IMR-90 (cell line): ENCODE data around the gene HRH2. TPM values are rescaled to one million over a fixed set of nuclear protein-coding genes. Genes with fewer than 3 reads are reported as not detected.

Source experiments
- ATAC-seq: fragments of 200-7000 bp; cut with Tn5 transposase; 2 replicates; pipeline ENCODE4 v1.9.1; 2020; ENCODE audit warnings: low read depth, mild to moderate bottlenecking, moderate library complexity
- BruUV-seq: library from RNA; stranded (reverse); fragments of 400-500 nt; replicated peaks from 2 replicates; lab custom pipeline; 2021; lab: Mats Ljungman, UMichigan
- CTCF ChIA-PET: fragments of 300-600 bp; formaldehyde crosslinking; extraction: SDS; loops from one replicate; lab custom pipeline; 2021; ENCODE audit warnings: antibody characterized with exemption; lab: Yijun Ruan, JAX
- POLR2A ChIA-PET: fragments of 300-600 bp; sonication (Branson Sonifier 250); formaldehyde crosslinking; loops from one replicate; lab custom pipeline; 2022; ENCODE audit warnings: antibody characterized with exemption; ENCODE audit not compliant: unreplicated experiment; lab: Charles Lee
- DNase-seq: peaks from one replicate; pipeline ENCODE4 v3.0.0; 2013
- H2AFZ ChIP-seq: replicated peaks from 2 replicates; pipeline ENCODE3; 2013; ENCODE audit warnings: low read length, mild to moderate bottlenecking; ENCODE audit not compliant: poor library complexity
- H2AK5ac ChIP-seq: 2 replicates; pipeline ENCODE4 v1.6.1; 2013; ENCODE audit warnings: low read depth, low read length, inconsistent platforms
- H2AK9ac ChIP-seq: replicated peaks from 2 replicates; pipeline ENCODE3; 2013; ENCODE audit warnings: mild to moderate bottlenecking, low read depth, low read length, moderate library complexity; ENCODE audit not compliant: poor library complexity
- H2BK120ac ChIP-seq: 2 replicates; pipeline ENCODE4 v1.6.1; 2013; ENCODE audit warnings: low read depth, low read length, inconsistent platforms
- H2BK15ac ChIP-seq: 3 replicates; pipeline ENCODE4 v1.6.1; 2013; ENCODE audit warnings: low read depth, low read length, inconsistent platforms
- H2BK20ac ChIP-seq: 2 replicates; pipeline ENCODE4 v1.6.1; 2013; ENCODE audit warnings: low read depth, mild to moderate bottlenecking, inconsistent platforms, low read length, moderate library complexity
- H2BK5ac ChIP-seq: 2 replicates; pipeline ENCODE4 v1.6.1; 2013; ENCODE audit warnings: mild to moderate bottlenecking, low read depth, low read length, inconsistent platforms; ENCODE audit not compliant: poor library complexity, severe bottlenecking
- H3K14ac ChIP-seq: replicated peaks from 2 replicates; pipeline ENCODE4 v1.6.1; 2013; ENCODE audit warnings: low read depth, low read length, inconsistent platforms
- H3K18ac ChIP-seq: 2 replicates; pipeline ENCODE4 v1.6.1; 2013; ENCODE audit warnings: low read depth, low read length, control low read depth
- H3K23ac ChIP-seq: 2 replicates; pipeline ENCODE4 v1.6.1; 2013; ENCODE audit warnings: low read depth, low read length, inconsistent platforms
- H3K27ac ChIP-seq: 2 replicates; pipeline ENCODE4 v1.5.1; 2013; ENCODE audit warnings: mild to moderate bottlenecking, control low read depth, low read length; ENCODE audit not compliant: insufficient read depth
- H3K27me3 ChIP-seq: 2 replicates; pipeline ENCODE4 v1.6.1; 2013; ENCODE audit warnings: low read length; ENCODE audit not compliant: control insufficient read depth, insufficient read depth
- H3K36me3 ChIP-seq: 2 replicates; pipeline ENCODE4 v1.6.1; 2013; ENCODE audit warnings: low read length, mixed read lengths; ENCODE audit not compliant: control insufficient read depth, insufficient read depth
- H3K4ac ChIP-seq: 2 replicates; pipeline ENCODE4 v1.6.1; 2013; ENCODE audit warnings: low read depth, low read length, inconsistent platforms
- H3K4me1 ChIP-seq: 2 replicates; pipeline ENCODE4 v1.6.1; 2013; ENCODE audit warnings: low read length, mixed read lengths; ENCODE audit not compliant: control insufficient read depth, insufficient read depth
- H3K4me2 ChIP-seq: 2 replicates; pipeline ENCODE4 v1.6.1; 2013; ENCODE audit warnings: low read depth, mild to moderate bottlenecking, control low read depth, low read length, moderate library complexity
- H3K4me3 ChIP-seq: 2 replicates; pipeline ENCODE4 v1.5.1; 2013; ENCODE audit warnings: low read depth, mild to moderate bottlenecking, control low read depth, low read length, moderate library complexity; ENCODE audit not compliant: insufficient read depth
- H3K56ac ChIP-seq: 2 replicates; pipeline ENCODE4 v1.6.1; 2013; ENCODE audit warnings: low read length, inconsistent platforms; ENCODE audit not compliant: insufficient read depth; ENCODE audit errors: extremely low read depth
- H3K79me1 ChIP-seq, 2 experiments: 2 replicates each; pipeline ENCODE4 v1.6.1; 2013; ENCODE audit warnings: low read length in 2 of 2, inconsistent platforms in 1 of 2, low read depth in 1 of 2
- H3K9ac ChIP-seq: 2 replicates; pipeline ENCODE4 v1.6.1; 2013; ENCODE audit warnings: low read depth, low read length, control low read depth
- H3K9me1 ChIP-seq: 2 replicates; pipeline ENCODE4 v1.6.1; 2013; ENCODE audit warnings: low read length, inconsistent platforms; ENCODE audit not compliant: insufficient read depth
- H3K9me3 ChIP-seq: 2 replicates; pipeline ENCODE4 v1.6.1; 2013; ENCODE audit warnings: low read length; ENCODE audit not compliant: control insufficient read depth, insufficient read depth
- H4K20me1 ChIP-seq: 2 replicates; pipeline ENCODE4 v1.6.1; 2013; ENCODE audit warnings: low read length, inconsistent platforms; ENCODE audit not compliant: insufficient read depth
- H4K5ac ChIP-seq: 2 replicates; pipeline ENCODE4 v1.6.1; 2013; ENCODE audit warnings: mild to moderate bottlenecking, low read depth, low read length, control low read depth
- H4K8ac ChIP-seq, 2 experiments: 2 replicates each; pipeline ENCODE4 v1.6.1; 2013; ENCODE audit warnings: low read depth in 2 of 2, low read length in 2 of 2, control low read depth in 1 of 2, inconsistent platforms in 1 of 2
- H4K91ac ChIP-seq: 2 replicates; pipeline ENCODE4 v1.6.1; 2013; ENCODE audit warnings: low read depth, low read length, inconsistent platforms; ENCODE audit not compliant: insufficient read depth
- BHLHE40 ChIP-seq: fragments of 150-350 bp; IDR thresholded peaks from 2 replicates; pipeline ENCODE4 v1.6.1; 2016; ENCODE audit warnings: mild to moderate bottlenecking, low read depth, low read length
- CEBPB ChIP-seq: IDR thresholded peaks from 2 replicates; pipeline ENCODE4 v1.6.1; 2012; ENCODE audit warnings: low read depth, low read length, improper control_type of control experiment
- ELK1 ChIP-seq: fragments of 150-350 bp; IDR thresholded peaks from 2 replicates; pipeline ENCODE4 v1.6.1; 2016; ENCODE audit warnings: low read depth, mild to moderate bottlenecking, low read length, moderate library complexity, borderline replicate concordance
- FOS ChIP-seq: fragments of 150-350 bp; IDR thresholded peaks from 2 replicates; pipeline ENCODE4 v1.6.1; 2016; ENCODE audit warnings: low read depth, low read length
- MAFK ChIP-seq: IDR thresholded peaks from 2 replicates; pipeline ENCODE4 v1.6.1; 2012; ENCODE audit warnings: low read depth, low read length, improper control_type of control experiment
- NFE2L2 ChIP-seq: fragments of 150-350 bp; IDR thresholded peaks from 2 replicates; pipeline ENCODE4 v1.6.1; 2016; ENCODE audit warnings: low read depth, mild to moderate bottlenecking, low read length
- POLR2A ChIP-seq: IDR thresholded peaks from 2 replicates; pipeline ENCODE4 v1.6.1; 2012; ENCODE audit warnings: mild to moderate bottlenecking, low read depth, low read length
- RFX5 ChIP-seq: IDR thresholded peaks from 2 replicates; pipeline ENCODE4 v1.8.0; 2012; ENCODE audit warnings: low read depth, mild to moderate bottlenecking, low read length, moderate library complexity
- WGBS, 2 experiments: methylation state at CpG; one replicate each; pipeline versions ENCODE4 v1.1.5 to v1.1.7; 2013; ENCODE audit warnings: missing lambda C conversion rate in 2 of 2; ENCODE audit not compliant: insufficient read length in 1 of 2; ENCODE audit errors: extremely low coverage in 2 of 2; 5-methylcytosine and 5-hydroxymethylcytosine counted together
- dilution Hi-C: fragments of 300-500 bp; cut with HindIII; formaldehyde crosslinking; loops from one replicate; pipeline ENCODE4 v1.14.3; 2018; ENCODE audit warnings: low sequenced_read_pairs; ENCODE audit not compliant: unreplicated experiment
- in situ Hi-C: fragments of 300-500 bp; cut with MboI; formaldehyde crosslinking; loops from 3 replicates; pipeline ENCODE4 v1.14.3; 2019; ENCODE audit warnings: low sequenced_read_pairs, inconsistent platforms, mixed read lengths
- intact Hi-C: fragments of 100-400 bp; cut with micrococcal nuclease; formaldehyde crosslinking; loops from 2 replicates; pipeline ENCODE4 v1.10.0; 2022
- polyA plus RNA-seq, 3 experiments: library from polyadenylated mRNA; depleted of rRNA; stranded (reverse); fragments of >200 nt; gene quantifications; 2 replicates each; pipeline ENCODE4 v1.2.3, GENCODE V29; 2012; ENCODE audit warnings: low replicate concordance in 1 of 3
- total RNA-seq: library from RNA; depleted of rRNA; stranded (reverse); fragments of >200 nt; gene quantifications from 2 replicates; pipeline ENCODE4 v1.2.3, GENCODE V29; 2012

The HRH2 gene
- total and polyA plus RNA-seq, 2 of the 4 experiments (the other 2 are of a cell fraction) = not detected

GRCh38 chr5:175696139-175696854, 38.4 kb downstream of the HRH2 start:
- H3K27ac ChIP-seq = no peak overlapping the region
- peaks cover 7% of the 10 kb centered on the region; the same call in 1 of the 2 replicates for H3K9me3 ChIP-seq
- dilution Hi-C loops (no loop called here), intact Hi-C loops (no loop called here), in situ Hi-C loops (no loop called here)
- no peak overlapping the region for H3K4ac ChIP-seq
- no peak overlapping the region for H2BK20ac ChIP-seq
- H3K36me3 ChIP-seq = no peaks in the 10 kb centered on the region
- H3K56ac ChIP-seq = no peak overlapping the region
- no peak overlapping the region for H3K4me3 ChIP-seq
- ChIA-PET CTCF (no interaction called here), POLR2A (no interaction called here)
- no peak overlapping the region for H2BK5ac ChIP-seq
- no peaks in the 10 kb centered on the region for H3K4me1 ChIP-seq
- no peak overlapping the region for H4K8ac ChIP-seq
- WGBS, 2 experiments = 55% methylated on average over 2 of the region's 16 CpGs; no CpG with 5 or more reads in 1 of the 2 experiments
- no peak overlapping the region for H2AFZ ChIP-seq
- no peaks in the 10 kb centered on the region for H3K27me3 ChIP-seq
- H3K9me1 ChIP-seq = no peaks in the 10 kb centered on the region
- no peak overlapping the region for H2AK9ac ChIP-seq
- no peaks in the 10 kb centered on the region for H4K20me1 ChIP-seq
- H3K79me1 ChIP-seq = no peaks in the 10 kb centered on the region
- H4K5ac ChIP-seq = no peak overlapping the region
- BruUV-seq = no TSS peak
- no peak for DNase-seq
- no peak overlapping the region for H3K18ac ChIP-seq
- no peak overlapping the region for H2BK120ac ChIP-seq
- H2BK15ac ChIP-seq = no peak overlapping the region
- H3K4me2 ChIP-seq = no peak overlapping the region
- H4K91ac ChIP-seq = no peak overlapping the region
- H3K23ac ChIP-seq = no peak overlapping the region
- TF ChIP-seq BHLHE40 (no peak), FOS (no peak), POLR2A (no peak), NFE2L2 (no peak), RFX5 (no peak), CEBPB (no peak), ELK1 (no peak), MAFK (no peak)
- no peak overlapping the region for H3K9ac ChIP-seq
- no peak for ATAC-seq
- H3K14ac ChIP-seq = no peak overlapping the region
- no peak overlapping the region for H2AK5ac ChIP-seq
